RPMI7951 (cell line): ENCODE data around the gene LPCAT1. TPM values are rescaled to one million over a fixed set of nuclear protein-coding genes. Genes with fewer than 3 reads are reported as not detected.
"Not testable (repeated sequence)": the region's sequence is repeated elsewhere in the genome, so short reads cannot be mapped to it uniquely, and the experiment has no call there.

ENCODE experiments used
- DNase-seq: peaks from one replicate; pipeline ENCODE4 v3.0.0-alpha.2; 2012; ENCODE audit warnings: low read depth
- total RNA-seq: library from RNA; depleted of rRNA; stranded (reverse); fragments of >200 nt; shearing (Covaris generic); gene quantifications from 2 replicates; pipeline ENCODE4 v1.2.3, GENCODE V29; 2014

Gene LPCAT1
- total RNA-seq, 1 experiment from 2014 or later = 12.3 TPM

DNA sequence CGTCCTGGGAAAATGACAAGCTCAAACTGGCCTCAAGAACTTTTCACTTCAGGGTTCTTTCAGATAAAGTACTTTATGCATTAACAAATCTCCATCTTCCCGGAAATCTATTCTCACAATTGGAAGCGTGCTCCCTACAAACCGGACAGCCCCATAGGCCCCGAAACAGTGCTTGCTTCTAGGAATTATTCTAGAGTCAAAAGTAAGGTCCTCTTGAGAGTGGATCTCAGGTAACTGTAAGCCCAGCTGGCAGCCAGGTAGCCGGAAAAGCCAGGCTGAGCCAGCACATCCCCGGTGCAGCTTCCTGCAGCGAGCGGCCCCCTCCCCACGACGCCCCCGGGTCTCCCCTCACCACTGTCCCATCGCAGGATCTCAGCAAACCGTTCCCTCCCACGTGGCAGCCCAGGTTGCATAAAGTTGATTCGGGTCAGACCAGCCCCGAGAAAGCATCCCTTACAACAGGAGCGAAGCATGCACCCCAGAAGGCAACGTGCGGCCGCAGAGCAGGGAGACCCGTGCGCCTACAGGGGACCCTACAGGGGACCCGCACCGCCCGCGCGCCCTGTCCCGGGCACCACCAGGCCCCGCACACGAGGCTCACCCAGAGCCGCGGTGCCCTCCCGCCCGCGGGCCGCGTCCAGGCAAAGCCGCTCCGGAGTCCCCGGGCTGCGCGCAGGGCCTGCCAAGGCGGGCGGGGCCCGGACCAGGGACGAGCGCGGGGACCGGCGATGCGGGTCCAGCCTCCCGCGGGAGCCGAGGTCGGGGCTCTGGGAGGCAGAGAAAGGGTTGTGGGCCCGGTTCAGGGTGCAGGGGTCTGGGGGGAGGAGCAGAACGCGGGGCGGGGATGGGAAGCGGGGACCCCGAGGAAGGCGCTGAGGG, 920 bp downstream of the LPCAT1 start:
- no peak for DNase-seq

DNA sequence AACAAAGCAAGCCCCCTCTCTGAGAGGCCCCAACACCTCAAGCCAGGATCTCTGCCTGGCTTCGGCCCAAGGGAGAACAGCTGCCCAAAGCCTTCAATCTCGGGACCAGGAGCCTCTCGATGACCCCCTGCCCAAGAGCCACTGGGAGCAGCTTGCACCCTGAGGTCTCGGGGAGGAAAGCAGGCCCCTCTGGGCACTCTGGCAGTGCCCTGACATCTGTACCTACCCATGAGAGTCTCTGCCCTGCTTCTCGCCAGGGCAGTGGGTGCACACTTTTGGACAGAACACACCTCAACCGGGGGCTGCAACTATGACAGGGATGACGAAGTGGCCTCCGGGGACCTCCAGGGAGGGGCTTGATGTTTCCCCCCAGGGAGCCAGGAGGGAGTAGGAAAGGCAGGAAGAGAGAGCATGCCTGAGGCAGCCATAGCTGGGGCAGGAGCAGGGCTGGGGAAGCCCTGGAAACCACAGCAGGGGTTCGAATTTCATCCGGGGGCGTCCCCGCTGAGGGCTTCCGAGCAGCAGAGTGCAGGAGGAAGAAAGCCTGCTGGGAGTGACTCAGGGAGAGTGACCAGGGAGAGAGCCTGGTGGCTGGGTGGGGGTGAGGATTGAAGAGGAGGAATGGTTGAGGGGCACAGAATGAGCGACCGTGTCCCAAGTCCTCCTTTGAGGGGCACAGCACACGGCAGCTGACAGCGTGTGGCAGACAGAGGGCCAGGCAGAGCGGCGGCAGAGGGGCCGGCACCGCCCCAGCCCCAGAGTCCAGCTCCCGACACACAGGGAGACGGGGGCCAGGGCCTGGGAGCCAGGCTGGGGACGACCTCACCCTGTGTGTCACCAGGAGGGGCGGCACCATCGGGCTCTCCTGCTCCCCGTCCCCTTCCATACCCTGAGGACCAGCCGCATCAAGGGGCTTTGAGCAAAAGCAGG, 1.8 kb downstream of the LPCAT1 start:
- peak; percentile 46 for DNase-seq

DNA sequence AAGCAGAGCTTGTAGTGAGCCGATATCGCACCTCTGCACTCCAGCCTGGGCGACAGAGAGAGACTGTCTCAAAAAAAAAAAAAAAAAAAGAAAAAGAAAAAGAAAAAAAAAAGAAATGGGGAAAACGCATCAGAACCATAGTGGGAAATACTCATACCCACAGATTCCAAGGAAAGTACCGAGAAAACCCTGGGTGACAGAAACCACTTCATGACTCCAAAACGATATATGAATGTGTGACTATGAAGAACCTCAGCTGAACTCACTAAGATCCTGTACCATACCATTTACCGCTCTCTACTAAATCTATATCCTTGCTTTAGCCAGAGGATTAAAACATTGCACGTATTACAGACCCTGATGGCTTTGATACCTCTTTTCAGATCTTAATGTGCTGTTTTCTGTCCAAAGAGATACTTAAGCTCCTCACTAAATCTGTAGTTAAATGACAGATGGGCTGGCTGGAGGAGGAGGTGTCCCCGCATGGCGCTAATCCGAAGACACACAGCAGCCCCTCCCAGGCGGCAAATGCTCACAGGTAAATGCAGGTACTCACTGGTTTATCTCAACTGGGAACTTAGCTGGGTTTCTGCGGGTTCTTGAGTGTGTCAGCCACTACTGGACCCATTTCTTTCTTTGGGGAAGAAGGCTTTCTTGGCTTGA, 2.8 kb downstream of the LPCAT1 start:
- DNase-seq = no peak

DNA sequence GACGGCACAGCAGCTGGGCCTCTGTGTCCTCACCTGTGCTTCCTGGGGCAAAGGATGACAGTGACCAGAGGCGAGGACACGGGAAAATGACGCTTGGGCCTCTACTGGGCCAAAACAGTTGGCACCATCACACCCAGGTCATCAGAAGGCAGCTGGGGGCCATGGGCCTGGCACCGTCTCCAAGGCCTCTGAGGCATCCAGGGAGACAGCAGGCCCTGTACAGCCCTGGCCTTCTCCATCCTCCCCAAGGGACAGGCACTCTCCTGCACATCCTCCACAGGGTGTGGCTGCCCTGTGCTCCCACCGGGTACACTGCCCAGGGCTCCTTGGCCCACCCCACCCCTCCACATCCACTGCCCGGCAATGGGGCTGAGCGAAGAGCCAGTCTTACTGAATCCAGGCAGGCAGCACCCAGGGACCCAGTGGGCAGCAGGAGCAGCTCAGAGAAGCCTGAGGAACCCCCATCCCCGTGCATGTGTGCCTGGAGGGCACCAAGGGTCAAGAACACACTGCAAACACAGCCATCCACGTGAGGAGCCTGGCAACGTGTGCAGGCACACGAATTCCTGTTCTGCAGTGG, 4.0 kb downstream of the LPCAT1 start:
- DNase-seq = no peak

DNA sequence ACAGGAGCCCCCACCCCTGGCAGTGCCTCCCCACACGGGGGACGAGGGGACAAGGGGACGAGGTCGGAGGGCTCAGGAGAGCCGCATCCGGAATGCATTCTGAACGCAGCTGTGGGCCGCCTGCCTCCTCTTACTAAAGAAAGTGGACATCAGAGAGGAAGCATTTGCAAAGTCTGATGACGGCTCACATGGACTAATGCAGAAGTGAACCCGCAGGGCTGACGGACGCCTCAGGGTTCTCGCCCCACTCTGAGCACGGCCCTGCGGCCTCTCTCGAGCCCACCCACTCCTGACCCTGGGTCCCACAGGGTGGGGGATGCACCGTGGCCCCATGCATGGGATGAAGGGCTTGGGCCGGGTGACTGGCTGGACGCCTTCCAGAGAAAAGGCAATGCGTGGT, 5.9 kb downstream of the LPCAT1 start:
- DNase-seq = no peak

DNA sequence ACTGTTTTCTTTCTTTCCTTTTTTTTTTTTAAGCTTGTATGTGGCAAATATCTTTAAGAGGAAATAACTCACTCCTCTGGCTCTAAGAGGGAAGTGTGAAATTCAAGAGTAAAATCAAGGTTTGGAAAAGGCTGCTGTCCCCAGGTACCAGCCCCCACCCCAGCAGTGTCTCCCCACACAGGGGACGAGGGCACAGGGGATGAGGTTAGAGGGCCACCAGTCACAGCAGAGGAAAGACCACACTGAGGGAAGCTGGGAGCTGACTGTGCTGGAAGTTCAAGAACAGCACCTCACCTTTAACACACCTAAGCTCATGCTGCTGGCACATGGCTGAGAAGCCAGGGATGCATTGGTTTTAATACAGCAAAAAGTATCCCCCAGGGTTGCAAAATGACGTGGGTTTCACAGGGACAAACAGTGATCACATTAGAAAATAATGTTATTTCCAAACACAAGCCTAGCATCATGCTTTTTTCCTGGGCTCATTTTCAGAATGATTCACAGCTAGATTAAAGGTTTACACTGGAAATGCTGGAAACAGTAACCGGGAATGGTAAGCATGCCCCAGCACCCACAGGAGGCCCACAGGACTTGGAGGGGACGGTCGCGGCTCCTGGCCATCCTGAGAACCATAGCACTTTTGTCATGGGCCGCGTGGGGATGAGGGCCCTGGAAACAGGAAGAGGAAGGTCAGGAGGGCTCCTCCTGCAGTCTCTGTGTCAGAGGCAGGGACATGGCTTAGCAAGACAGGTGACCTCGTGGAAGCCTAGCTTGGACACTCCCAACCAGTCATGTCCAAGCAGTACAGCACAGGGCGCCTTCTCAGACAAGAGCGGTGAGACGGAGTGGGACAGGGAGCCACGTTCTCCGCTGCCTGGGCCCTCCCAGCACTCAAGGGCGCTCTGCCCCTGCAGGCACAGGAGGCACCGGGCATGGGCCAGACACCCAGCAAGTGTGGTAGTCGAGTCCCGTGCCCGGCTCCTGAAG, 6.9 kb downstream of the LPCAT1 start:
- DNase-seq = no peak

DNA sequence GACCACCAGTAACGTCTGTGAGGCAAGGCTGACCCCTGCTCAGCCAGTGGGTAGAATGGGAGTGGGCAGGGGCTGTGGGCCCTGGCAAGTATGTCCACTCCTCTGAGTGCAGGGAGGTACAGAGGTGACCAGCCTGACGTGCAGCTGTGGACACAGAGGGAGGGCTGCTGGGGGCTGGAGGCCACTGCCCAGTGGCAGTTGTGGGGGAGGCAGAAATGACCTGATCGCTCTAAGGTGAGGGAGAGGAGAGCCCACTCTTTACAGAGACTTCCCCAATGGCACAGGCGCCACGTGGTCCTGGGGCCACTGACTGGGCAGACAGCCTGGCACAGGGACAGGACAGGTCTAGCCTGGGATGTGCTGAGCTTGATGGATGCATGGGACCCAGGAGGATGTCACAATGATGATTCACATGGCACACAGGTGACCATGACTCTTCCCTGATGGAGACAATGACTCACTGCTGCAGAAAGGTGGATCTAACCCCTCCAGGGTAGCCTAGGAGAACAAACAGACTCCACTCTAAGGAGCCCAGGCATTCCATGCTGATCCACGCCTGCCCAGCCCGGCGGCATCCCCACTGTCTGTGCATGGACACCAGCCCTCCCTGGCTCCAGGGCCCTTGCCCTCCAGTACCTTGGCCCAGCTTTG, 7.7 kb downstream of the LPCAT1 start:
- DNase-seq = no peak

DNA sequence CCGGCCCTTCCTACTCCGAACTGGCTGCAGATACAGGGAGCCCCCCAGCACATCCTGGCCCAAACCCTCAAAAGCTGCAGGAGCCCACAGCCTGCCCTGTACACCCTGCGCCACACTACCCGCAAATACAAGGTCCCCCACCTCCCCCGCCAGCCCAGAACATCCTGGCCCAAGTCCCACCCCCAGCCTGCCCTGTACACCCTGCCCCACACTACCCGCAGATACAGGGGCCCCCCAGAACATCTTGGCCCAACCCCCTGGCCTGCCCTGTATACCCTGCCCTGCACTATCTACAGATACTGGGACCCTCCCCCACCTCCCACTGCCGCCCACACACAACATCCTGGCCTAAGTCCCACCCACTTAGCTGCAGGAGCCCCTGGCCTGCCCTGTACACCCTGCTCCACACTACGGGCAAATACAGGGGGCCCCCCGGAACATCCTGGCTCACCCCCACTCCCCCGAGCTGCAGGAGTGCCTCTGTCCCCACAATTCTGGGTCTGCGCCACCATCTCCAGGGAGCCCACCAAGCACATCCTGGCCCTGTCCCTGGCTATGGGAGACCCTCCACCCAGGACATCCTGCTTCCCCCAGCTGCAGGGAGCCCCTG, 8.3 kb downstream of the LPCAT1 start:
- no peak for DNase-seq

DNA sequence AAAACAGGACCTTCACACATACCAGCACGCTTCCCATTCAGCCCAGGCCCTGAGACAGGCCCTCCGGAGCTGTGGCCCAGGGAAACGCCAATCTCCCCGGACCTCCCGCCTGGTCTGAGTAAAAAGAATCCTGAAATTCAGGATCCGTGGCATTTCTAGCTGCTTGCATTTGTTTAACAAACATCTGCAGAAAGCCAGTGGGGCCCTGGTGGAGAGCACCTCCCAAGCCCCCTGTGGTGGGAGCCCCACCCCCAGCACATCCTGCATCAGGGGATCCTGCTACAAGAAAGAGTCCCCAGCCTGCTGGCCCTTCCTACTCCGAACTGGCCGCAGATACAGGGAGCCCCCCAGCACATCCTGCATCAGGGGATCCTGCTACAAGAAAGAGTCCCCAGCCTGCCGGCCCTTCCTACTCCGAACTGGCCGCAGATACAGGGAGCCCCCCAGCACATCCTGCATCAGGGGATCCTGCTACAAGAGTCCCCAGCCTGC, 8.9 kb downstream of the LPCAT1 start:
- not testable (repeated sequence) for DNase-seq

DNA sequence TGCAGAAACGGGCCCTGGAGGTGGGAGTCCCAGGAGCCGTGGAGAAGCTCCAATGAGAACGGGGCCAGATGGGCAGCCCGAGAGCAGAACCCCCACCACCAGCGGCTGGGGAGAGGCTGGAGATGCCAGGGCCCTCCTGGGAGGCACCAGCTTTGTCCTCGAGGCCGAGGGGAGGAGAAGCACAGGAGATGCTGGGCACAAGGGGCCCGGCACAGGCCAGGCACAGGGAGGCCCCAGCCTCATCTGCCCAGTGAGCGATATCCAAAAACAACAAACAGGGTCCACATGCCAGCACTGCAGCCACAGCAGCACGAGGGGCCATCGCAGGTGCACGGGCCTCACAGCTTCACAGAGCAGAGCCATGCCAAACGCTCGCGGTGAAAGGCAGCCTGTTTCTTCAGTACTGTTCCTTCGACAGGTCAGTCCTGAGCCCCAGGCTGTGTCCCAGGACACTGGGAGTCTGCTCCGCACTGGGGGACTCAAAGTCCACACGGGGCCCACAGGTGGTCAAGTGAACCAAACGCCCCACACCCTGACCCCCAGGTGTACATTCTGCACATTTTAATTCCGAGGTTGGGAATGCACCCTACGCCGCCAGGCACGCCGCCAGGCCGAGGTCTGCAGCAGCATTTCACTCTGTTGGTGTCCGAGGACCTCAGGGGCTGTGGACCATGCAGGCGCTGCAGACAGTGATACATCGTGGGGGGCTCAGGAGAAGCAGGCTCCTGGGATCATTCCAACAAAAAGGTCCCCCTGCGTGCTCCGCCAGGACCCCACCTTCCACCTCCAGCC, 9.5 kb downstream of the LPCAT1 start:
- DNase-seq = no peak

DNA sequence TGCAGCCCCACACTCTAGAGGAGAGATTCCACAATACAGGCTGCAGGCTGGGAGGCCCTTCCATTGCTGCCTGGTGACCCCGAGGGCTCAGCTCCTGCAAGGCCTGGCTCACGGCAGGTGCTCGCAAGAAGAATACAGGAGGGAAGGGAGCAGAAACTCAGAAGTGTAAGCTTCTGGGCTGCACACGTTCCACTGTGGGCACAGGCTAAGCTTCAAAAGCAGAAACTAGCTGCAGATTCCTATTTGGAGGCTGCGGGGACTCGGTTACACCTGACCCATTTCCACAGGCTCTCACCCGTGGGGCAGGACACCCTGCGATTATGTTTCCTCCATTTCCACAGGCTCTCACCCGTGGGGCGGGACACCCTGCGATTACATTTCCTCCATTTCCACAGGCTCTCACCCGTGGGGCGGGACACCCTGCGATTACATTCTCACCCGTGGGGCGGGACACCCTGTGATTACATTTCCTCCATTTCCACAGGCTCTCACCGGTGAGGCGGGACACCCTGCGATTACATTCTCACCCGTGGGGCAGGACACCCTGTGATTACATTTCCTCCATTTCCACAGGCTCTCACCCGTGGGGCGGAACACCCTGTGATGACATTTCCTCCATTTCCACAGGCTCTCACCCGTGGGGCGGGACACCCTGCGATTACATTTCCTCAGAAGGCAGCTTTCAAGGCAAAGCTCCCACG, 10.3 kb downstream of the LPCAT1 start:
- no peak for DNase-seq

DNA sequence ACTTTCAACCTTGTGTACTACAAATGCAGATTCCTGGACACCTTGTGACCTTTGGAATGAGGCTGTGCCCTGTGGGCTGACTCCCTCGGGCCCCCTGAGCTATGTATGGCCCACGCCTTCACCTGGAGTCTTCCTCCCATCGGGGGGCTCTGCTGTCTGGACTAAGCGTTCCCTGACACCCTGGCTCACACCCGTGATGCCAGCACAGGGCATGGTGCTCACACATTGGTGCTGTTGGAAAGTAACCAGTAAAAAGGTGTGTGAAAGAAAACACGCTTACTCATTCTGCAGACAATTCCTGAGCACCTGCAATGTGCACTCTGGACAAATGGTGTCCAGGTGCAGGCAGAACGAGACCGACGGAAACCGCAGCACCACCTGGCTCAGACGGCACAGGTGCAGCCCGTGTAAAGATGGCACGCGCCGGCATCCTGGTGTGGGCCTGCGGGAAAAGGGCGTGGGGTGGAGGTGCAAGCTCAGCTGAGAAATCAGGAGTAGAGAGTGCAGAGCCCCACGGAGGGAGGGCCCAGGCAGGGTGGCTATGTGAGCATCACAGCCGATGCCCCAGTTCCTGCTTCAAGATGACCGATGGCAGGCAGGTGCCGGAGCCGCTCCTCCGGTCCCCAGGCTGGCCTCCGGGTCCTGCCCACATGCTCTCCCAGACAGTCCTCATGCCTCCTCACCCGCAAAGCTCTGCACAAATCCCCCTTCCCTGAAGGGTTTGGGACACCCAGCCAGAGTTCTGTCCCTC, 11.0 kb downstream of the LPCAT1 start:
- DNase-seq = no peak

DNA sequence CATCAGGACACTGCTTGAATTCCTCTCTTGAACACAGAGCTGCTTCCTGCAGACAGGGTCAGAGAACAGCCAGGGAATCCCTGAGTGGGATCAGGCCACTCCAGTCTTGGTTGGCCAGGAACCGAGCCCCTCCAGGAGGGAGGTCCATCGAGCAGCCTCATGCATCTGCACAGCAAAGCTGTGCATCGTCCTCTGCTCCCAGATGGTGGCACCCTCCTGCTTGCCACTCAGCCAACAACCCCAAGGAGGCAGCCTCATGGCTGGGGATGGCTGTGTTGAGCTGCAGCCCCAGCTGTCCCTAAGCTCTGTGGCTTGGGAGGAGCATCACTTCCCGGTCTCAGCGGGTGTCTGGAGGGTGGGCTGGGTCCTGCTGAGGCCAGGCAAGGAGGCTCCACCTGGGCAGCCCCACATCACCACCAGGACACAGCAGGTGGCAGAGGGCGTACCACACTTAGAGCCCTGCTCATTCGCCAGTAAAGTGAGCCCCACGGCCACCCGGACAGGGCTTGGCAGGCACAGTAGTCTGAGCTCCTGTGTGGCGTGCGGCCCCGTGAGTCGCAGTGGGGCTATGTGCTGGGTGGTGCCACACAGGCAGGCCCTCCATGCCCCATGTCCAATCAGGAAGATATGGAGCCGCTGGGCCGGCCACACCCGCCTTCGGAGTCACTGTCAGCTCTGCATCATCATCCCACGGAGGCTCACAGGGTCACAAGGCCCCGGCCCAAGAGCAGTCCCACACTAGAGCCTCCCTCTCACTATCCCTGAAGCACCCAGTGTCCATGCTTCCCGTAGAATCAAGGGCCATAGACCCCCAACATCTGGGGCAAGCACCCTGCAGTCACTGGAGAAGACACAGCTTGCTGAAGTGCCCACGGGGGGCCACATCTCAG, 11.9 kb downstream of the LPCAT1 start:
- DNase-seq = peak; percentile 36

DNA sequence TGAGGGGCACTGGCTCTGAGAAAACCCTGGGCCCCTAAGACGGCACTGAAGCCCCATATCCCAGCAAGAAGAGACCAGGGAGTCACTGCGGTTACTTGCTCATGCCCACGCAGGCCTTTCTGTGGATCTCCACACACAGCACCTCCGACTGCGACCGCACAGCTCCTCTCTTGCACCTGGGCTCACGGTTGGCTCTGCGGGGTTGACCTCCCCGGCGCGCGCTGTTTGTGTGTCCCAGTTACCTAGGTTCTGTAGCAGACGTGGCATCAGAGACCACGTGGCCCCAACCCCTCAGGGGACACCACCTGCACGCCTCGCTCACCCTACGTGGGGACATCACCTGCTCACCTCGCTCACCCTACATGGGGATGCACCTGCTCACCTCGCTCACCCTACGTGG, 12.7 kb downstream of the LPCAT1 start:
- no peak for DNase-seq

DNA sequence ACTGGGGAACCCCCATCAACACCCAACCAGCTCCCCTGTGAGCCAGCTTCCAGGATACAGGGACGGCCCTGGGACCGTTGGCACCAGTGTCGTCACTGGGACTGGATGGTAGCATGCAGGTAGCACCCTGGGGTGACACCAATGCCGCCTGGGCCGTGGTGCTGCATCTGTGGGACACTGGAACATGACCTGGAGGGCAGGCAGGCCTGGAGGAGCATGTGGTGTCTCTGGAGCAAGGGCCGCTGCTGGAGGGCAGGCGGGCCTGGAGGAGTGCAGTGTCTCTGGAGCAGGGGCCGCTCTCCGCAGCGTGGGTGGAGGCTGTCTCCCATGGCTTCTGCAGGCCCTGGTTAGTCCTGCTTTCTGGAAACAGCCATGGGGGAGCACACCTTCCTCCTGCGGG, 13.1 kb downstream of the LPCAT1 start:
- DNase-seq = no peak

DNA sequence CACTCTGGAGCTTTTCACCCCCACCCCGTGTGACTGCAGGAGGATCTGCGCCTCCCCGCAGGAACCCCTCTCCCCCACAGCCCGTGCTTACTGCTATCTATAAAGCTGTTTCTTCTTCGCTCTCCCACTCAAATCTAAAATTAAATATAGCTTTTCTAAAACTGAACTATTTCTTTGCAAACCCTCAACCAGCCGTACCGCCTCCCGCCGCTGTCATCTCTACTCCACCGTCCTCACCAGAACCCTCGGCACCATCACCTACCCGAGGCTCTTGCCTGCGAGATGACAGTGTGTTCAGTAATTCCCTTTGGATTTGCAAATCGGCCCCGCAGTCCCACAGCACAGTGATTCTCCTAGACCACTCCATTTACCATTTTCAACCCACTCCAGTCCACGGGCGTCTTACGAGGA, 13.6 kb downstream of the LPCAT1 start:
- no peak for DNase-seq
